GM08714 (cell line): ENCODE data around the gene PDE3B.
"Not testable (repeated sequence)": the region's sequence is repeated elsewhere in the genome, so short reads cannot be mapped to it uniquely, and the experiment has no call there.

Experiments used
- H3K4me3 ChIP-seq: fragments of 200-500 bp; sonication (Bioruptor generic); 2 replicates; pipeline ENCODE4 v1.5.1; 2014; ENCODE audit warnings: mild to moderate bottlenecking, low read length, inconsistent platforms
- ZNF274 ChIP-seq: IDR thresholded peaks from 2 replicates; pipeline ENCODE4 v1.6.1; 2012; ENCODE audit warnings: mild to moderate bottlenecking, low read depth, low read length

PDE3B gene

DNA sequence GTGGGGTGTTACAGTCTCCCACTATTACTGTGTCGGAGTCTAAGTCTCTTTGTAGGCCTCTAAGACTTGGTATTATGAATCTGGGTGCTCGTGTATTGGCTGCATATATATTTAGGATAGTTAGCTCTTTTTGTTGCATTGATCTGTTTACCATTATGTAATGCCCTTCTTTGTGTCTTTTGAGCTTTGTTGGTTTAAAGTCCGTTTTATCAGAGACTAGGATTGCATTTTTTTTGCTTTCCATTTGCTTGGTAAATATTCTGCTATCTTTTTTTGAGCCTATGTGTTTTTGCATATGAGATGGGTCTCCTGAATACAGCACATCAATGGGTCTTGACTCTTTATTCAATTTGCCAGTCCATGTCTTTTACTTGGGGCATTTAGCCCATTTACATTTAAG lies 97.6 kb downstream of the PDE3B start:
- no peak for TF ChIP-seq ZNF274
- no peak overlapping the region for H3K4me3 ChIP-seq

DNA sequence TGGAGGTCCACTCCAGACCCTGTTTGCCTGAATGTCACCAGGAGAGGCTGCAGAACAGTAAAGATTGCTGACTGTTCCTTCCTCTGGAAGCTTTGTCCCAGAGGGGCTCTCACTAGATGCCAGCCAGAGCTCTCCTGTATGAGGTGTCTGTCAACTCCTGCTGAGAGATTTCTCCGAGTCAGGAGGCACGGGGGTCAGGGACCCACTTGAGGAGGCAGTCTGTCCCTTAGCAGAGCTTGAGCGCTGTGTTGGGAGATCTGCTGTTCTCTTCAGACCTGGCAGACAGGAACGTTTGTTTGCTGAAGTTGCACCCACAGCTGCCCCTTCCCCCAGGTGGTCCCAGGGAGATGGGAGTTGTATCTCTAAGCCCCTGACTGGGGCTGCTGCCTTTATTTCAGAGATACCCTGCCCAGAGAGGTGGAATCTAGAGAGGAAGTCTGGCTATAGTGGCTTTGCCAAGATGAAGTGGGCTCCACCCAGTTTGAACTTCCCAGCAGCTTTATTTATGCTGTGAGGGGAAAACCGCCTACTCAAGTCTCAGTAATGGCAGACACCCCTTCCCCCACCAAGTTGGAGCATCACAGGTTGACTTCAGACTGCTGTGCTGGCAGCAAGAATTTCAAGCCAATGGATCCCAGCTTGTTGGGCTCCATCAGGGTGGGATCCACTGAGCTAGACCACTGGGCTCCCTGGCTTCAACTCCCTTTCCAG lies 99.4 kb downstream of the PDE3B start:
- TF ChIP-seq ZNF274 = no peak
- H3K4me3 ChIP-seq = no peak overlapping the region

DNA sequence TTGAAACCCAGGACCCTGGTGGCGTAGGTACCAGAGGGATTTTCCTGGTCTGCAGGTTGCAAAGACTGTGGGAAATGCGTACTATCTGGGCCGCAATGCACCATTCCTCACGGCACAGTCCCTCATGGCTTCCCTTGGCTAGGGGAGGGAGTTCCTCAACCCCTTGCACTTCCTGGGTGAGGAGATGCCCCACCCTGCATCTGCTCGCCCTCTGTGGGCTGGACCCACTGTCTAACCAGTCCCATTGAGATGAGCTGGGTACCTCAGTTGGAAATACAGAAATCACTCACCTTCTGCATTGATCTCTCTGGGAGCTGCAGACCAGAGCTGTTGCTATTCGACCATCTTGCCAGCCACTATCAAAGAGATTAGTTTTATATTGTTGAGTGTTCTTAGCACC lies 100.1 kb downstream of the PDE3B start:
- H3K4me3 ChIP-seq = not testable (repeated sequence)

DNA sequence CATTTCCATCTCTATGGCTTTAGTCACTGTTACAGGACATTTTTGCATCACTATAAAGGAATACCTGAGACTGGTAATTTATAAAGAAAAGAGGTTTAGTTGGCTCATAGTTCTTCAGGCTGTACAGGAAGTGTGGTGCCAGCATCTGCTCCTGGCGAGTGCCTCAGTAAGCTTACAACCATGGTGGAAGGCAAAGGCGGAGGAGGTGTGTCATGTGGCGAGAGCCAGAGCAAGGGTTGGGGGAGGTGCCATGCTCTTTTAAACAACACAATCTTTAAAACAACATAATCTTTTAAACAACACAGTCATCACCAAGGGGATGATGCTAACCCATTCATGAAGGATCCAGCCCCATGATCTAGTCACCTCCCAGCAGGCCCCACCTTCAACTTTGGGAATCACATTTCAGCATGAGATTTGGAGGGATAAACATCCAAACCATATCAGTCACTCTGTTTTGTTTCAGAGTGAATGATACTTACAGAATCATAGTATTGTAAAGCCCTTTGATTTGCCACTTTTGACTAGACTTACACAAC lies 103.3 kb downstream of the PDE3B start:
- TF ChIP-seq ZNF274 = no peak
- no peak overlapping the region for H3K4me3 ChIP-seq

DNA sequence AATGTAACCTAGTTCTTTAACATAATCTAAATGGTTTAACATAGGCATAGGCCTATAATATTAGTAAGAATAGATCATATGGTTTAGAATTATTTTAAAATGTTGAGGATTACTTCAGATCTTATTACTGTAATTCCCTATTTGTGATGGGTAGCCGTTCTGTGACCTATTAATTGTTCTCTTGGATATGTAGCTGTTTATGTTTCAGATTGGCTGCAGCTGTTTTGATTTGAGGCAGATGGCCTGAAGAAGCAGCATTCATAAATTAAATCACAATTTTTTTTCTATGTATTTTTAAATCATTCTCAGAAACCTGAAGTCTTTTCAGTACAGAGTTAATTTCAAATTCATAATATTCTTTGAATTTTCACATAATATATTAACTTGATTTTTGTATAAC lies 104.5 kb downstream of the PDE3B start:
- TF ChIP-seq ZNF274 = no peak
- no peak overlapping the region for H3K4me3 ChIP-seq

DNA sequence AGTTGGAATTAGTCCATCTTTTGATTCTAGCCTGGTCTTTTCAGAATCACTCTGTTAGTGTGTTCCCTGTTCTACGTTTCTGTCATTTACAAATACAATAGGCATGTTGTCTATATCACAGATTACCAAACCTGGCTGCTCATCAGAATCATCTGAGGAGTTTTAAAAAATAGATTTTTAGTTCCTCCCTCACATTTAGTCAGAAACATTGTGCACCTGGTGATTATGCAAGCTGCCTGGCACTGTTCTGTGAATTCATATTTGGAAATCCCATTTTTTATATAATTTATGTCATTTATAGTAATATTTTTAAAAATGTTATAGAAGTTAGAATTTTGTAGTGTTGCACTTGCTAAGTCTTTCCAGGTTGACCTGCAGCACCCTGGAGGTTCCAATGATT lies 107.3 kb downstream of the PDE3B start:
- no peak for TF ChIP-seq ZNF274
- H3K4me3 ChIP-seq = no peak overlapping the region

DNA sequence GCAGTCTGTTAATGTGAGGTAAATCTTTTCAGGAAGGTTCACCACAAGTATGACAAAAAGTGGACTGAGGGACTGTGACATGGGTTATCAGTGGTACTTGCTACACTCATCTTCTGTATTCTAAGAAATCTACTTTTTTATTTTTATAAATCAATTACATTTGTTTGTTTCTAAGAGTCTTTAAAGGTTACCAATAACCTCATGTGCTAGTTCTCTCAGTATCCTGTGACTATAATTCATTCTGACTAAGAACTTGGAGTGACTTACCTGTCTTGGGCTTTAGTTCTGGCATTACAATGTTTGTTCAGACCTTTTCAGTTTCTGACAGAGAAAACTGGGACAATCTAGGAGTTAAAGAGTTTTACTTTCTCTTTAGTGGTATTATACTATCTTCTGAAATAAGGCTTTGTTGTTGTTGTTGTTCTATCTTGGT lies 108.4 kb downstream of the PDE3B start:
- H3K4me3 ChIP-seq = no peak overlapping the region
- TF ChIP-seq ZNF274 = no peak

DNA sequence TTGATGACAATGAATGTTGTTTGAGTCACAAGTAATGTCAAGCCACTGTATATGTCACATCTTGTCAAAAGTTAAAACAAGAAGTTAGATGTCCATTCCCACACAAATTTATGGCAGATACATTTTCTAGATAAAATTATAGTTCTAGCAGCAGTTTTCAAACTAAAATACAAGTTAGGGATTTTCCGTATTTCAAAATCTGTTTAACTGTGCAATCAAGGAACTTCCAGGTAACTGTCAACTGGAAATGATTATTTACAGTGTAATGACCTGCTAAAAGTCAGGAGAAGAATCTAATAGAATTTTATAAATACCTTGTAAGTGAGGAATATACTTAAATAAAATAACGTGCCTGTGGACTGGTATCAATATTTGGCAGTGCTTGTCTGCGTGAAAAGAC lies 111.5 kb downstream of the PDE3B start:
- H3K4me3 ChIP-seq = no peak overlapping the region
- TF ChIP-seq ZNF274 = no peak

DNA sequence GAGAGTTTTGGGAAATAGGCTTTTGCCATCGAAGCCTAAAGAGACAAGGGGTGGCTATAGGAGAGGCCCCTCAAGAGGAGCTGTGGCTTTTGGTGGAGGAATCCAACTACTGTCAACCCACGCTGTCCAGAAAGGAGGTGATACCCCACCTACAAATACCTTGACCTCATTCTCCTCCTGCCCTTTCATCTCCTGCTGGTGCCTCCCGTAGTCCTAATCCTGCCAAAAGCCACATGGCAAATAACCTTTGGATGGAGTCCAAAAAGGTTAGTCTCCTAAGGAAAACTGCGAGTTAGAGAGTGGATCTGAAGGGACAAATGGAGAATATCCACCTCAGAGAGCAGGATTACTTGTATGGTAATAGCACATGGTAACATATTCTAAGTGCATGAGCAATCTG lies 112.7 kb downstream of the PDE3B start:
- no peak for TF ChIP-seq ZNF274
- H3K4me3 ChIP-seq = no peak overlapping the region

DNA sequence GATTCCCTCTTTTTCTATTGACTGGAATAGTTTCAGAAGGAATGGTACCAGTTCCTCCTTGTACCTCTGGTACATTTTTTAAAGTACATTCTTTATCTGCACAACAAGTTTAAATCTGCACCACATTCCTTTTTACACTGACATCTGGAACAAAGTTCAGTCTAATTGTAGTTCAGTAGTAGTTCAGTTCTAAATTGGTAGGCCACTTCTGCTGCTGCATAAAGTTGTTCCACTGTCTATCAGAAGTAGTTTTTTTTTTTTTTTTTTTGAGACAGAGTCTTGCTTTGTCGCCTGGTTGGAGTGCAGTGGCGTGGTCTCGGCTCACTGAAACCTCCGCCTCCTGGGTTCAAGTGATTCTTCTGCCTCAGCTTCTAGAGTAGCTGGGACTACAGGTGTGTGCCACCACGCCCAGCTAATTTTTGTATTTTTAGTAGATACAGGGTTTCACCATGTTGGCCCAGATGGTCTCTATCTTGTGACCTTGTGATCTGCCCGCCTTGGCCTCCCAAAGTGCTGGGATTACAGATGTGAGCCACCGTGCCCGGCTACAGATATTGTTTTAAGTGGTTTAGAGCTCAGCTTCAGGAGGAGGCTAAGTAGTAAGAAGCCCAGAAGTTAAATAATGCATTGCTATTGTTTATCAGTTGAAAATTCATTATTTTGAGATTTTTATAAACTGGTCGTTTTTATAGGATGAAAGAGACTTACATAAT lies 115.9 kb downstream of the PDE3B start:
- not testable (repeated sequence) for H3K4me3 ChIP-seq

DNA sequence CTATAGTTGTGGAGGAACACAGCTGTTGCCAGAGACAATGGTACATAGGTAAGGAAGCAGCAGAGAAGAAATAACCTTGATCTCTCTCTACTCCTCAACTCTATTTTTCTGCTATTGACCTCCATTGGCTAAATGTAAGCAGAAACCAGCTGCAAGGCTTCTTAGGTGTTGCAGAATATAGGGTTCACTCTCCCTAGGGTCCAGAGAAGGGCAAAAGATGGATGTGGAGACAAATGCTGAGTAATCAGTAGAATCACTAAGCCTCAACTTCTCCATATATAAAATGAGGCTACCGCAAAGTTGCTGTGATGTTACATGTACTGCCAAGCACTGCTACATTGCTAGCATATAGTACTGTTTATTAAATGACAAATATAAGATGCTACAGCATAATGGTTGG lies 120.6 kb downstream of the PDE3B start:
- no peak for TF ChIP-seq ZNF274
- no peak overlapping the region for H3K4me3 ChIP-seq

DNA sequence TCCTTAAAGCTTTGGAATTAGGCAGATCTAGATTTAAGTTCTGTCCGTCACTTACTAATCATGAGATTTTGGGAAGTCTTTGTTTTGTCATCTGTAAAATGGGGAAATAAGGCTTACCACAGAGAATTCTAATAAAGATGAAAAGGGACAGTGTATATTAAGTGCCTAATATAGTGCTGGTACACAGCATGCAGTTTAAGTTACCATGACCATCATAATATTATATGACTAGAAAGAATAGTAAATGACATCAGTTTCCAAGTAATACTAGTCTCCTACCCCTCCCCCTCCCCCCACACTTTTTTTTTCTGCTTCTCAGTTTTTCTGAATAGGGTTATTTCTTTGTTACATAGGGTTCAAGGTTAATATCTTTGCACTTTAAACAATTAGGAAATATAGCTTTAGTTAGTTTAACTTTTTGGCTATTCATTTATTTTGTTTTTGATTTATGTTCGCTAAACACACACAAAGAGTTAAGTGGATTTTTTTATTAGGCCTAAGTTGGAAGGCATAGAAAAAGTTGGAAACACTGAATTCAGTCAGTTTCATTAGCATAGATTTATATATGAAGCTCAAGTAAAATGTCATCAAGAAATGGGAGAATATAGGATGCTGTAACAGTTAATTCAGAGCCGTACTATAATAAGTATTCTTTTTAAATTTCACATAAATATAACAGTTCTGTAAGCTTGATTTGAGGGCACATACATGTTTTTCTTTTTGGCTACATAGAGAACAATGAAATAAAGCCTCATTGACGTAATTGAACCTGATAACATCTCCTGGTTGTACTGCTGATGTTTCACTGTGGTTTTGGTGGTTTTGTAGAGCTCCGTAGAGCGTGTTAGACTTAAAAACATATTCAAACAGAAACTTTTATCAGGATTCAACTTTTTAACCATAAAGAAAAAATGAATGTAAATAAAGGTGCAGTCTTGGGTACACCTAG lies 121.2 kb downstream of the PDE3B start:
- TF ChIP-seq ZNF274 = no peak

DNA sequence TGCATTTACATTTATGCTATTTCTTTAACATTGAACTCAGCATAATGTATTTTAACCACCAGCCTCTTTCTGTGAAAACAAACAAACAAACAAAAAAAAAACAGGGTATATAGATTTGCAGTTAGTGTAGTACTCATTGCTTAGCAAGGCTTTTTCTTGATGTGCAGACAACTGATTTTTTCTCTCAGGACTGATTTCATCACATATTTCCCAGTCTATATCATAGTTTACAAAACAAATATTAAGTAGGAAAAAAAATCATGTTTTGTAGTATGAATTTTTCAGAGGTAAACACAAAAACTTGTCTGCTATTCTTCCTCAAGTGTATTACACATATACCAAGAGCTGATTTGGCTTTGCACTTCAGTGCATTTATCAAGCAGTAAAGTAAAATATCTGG lies 123.0 kb downstream of the PDE3B start:
- no peak overlapping the region for H3K4me3 ChIP-seq
- no peak for TF ChIP-seq ZNF274

More for the DNA sequence above, 121.2 kb downstream of the PDE3B start:
- no peak overlapping the region for H3K4me3 ChIP-seq

DNA sequence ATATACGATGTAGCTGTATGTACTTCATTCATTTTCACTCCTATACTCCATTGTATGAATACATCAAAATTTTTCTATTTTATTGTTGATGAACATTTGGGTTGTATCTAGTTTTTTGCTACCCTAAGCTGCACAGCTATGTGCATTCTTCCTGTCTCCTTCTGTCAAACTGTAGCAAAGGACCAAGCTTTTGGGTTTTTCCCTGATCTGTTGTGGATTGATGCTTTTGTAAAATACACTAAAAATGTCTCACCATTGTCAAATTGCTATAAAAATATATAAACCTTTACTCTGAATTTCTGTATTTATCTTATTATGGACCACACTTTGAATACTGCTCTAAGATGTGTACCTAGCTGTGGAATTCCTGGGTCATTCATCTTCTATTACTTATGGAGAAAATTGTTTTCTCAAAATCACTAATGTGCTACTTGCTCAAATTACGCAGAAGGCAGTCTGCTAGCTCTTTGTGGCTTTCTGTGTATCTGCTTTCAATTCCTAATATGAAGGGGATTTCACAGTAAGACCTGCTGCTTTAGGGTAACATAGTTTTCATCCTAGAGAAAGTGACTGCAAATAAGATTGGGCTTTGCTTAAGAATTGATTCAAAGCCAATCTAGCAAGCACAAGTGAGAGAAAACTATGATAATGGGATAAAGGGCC lies 125.1 kb downstream of the PDE3B start:
- no peak for TF ChIP-seq ZNF274
- H3K4me3 ChIP-seq = no peak overlapping the region
